GM23338 (cell line): ENCODE data around the gene SWT1. TPM values are rescaled to one million over a fixed set of nuclear protein-coding genes. Genes with fewer than 3 reads are reported as not detected.

Experiments used
- ATAC-seq: fragments of 200-7000 bp; cut with Tn5 transposase; 3 replicates; pipeline ENCODE4 v1.9.1; 2020
- DNase-seq: peaks from one replicate; pipeline ENCODE4 v3.0.0-alpha.2; 2015; ENCODE audit warnings: low spot score
- H2AFZ ChIP-seq: fragments of 200-600 bp; sonication (generic); 2 replicates; pipeline ENCODE4 v1.8.0; 2016; ENCODE audit warnings: antibody characterized with exemption, mild to moderate bottlenecking, moderate library complexity
- H3F3A ChIP-seq: fragments of 200-600 bp; sonication (generic); replicated peaks from 2 replicates; pipeline ENCODE4 v1.8.0; 2017; ENCODE audit warnings: antibody characterized with exemption, mixed run types, low read depth
- H3K27ac ChIP-seq: fragments of 200-600 bp; sonication (generic); 2 replicates; pipeline ENCODE4 v1.6.1; 2016; ENCODE audit warnings: low read depth
- H3K27me3 ChIP-seq: fragments of 200-600 bp; sonication (generic); 2 replicates; pipeline ENCODE4 v1.8.0; 2016; ENCODE audit warnings: mild to moderate bottlenecking, mixed run types, moderate library complexity; ENCODE audit not compliant: insufficient read depth
- H3K36me3 ChIP-seq: fragments of 200-600 bp; sonication (generic); 2 replicates; pipeline ENCODE4 v1.8.0; 2016; ENCODE audit warnings: mild to moderate bottlenecking; ENCODE audit not compliant: insufficient read depth
- H3K4me1 ChIP-seq: fragments of 200-600 bp; sonication (generic); 2 replicates; pipeline ENCODE4 v1.8.0; 2016; ENCODE audit warnings: mild to moderate bottlenecking, moderate library complexity; ENCODE audit not compliant: insufficient read depth
- H3K4me2 ChIP-seq: fragments of 200-600 bp; sonication (generic); 2 replicates; pipeline ENCODE4 v1.7.1; 2017; ENCODE audit warnings: mixed run types
- H3K4me3 ChIP-seq: fragments of 200-600 bp; sonication (generic); 2 replicates; pipeline ENCODE4 v1.6.1; 2016; ENCODE audit warnings: mixed run types
- H3K79me2 ChIP-seq: fragments of 200-600 bp; sonication (generic); replicated peaks from 2 replicates; pipeline ENCODE4 v1.8.0; 2017; ENCODE audit warnings: mild to moderate bottlenecking; ENCODE audit not compliant: insufficient read depth
- H3K9me2 ChIP-seq: fragments of 200-600 bp; sonication (generic); 2 replicates; pipeline ENCODE4 v1.8.0; 2017; ENCODE audit not compliant: insufficient read depth
- H4K20me1 ChIP-seq: fragments of 200-600 bp; sonication (generic); replicated peaks from 2 replicates; pipeline ENCODE4 v1.8.0; 2017; ENCODE audit warnings: mild to moderate bottlenecking; ENCODE audit not compliant: insufficient read depth
- H3K27ac Mint-ChIP-seq: 2 replicates; pipeline ENCODE4 v1.8.0; 2020; ENCODE audit warnings: inconsistent platforms, mild to moderate bottlenecking, moderate library complexity, mixed read lengths
- H3K27me3 Mint-ChIP-seq: 3 replicates; pipeline ENCODE4 v1.8.0; 2022; ENCODE audit warnings: low read depth, mild to moderate bottlenecking, moderate library complexity, mixed read lengths, inconsistent platforms; ENCODE audit not compliant: insufficient read depth, poor library complexity
- H3K36me3 Mint-ChIP-seq: 3 replicates; pipeline ENCODE4 v1.8.0; 2021; ENCODE audit warnings: low read depth, mild to moderate bottlenecking, inconsistent platforms, moderate library complexity, mixed read lengths
- H3K4me1 Mint-ChIP-seq: 3 replicates; pipeline ENCODE4 v1.8.0; 2020; ENCODE audit warnings: mild to moderate bottlenecking, inconsistent platforms, mixed read lengths
- H3K4me3 Mint-ChIP-seq: 3 replicates; pipeline ENCODE4 v1.8.0; 2021; ENCODE audit warnings: moderate library complexity, mild to moderate bottlenecking, inconsistent platforms, mixed read lengths
- H3K9me3 Mint-ChIP-seq: 3 replicates; pipeline ENCODE4 v1.8.0; 2020; ENCODE audit warnings: moderate library complexity, mild to moderate bottlenecking, inconsistent platforms, mixed read lengths
- CREB1 ChIP-seq: fragments of 250-450 bp; sonication (Bioruptor Pico); IDR thresholded peaks from 2 replicates; pipeline ENCODE4 v1.5.0; 2020; ENCODE audit warnings: low read depth, mild to moderate bottlenecking, moderate library complexity
- CTCF ChIP-seq, 2 experiments: fragments of 200-600 bp in 1 of 2; sonication (generic) in 1 of 2; conservative IDR thresholded peaks; 2 replicates each; pipeline versions ENCODE4 v1.5.1 to v1.6.1; 2016 to 2017; ENCODE audit warnings: antibody characterized with exemption in 2 of 2, low read depth in 2 of 2, mild to moderate bottlenecking in 2 of 2, moderate library complexity in 1 of 2
- ETS1 ChIP-seq: IDR thresholded peaks from 2 replicates; pipeline ENCODE4 v1.6.1; 2016; ENCODE audit warnings: antibody characterized with exemption
- EZH2 ChIP-seq: fragments of 200-600 bp; sonication (generic); IDR thresholded peaks from one replicate; pipeline ENCODE4 v1.8.0; 2017; ENCODE audit warnings: antibody characterized with exemption, mild to moderate bottlenecking, low read depth; ENCODE audit not compliant: unreplicated experiment
- EZH2phosphoT487 ChIP-seq: fragments of 200-600 bp; sonication (generic); IDR thresholded peaks from one replicate; pipeline ENCODE4 v1.8.1; 2018; ENCODE audit warnings: antibody characterized with exemption; ENCODE audit not compliant: unreplicated experiment
- NANOG ChIP-seq: IDR thresholded peaks from 2 replicates; pipeline ENCODE4 v1.6.1; 2016; ENCODE audit warnings: antibody characterized with exemption, borderline replicate concordance
- POLR2AphosphoS5 ChIP-seq: IDR thresholded peaks from 2 replicates; pipeline ENCODE4 v1.6.1; 2016; ENCODE audit warnings: antibody characterized with exemption, low read depth
- REST ChIP-seq: IDR thresholded peaks from one replicate; pipeline ENCODE4 v1.6.1; 2018; ENCODE audit warnings: antibody characterized with exemption; ENCODE audit not compliant: unreplicated experiment
- STAT1 ChIP-seq: IDR thresholded peaks from one replicate; pipeline ENCODE4 v1.6.1; 2016; ENCODE audit warnings: antibody characterized with exemption; ENCODE audit not compliant: unreplicated experiment
- ZNF114 ChIP-seq: fragments of 250-450 bp; sonication (Bioruptor Pico); IDR thresholded peaks from 2 replicates; pipeline ENCODE4 v1.5.0; 2020; ENCODE audit warnings: mild to moderate bottlenecking, moderate library complexity
- ZNF462 ChIP-seq: fragments of 250-450 bp; sonication (Bioruptor Pico); IDR thresholded peaks from 2 replicates; pipeline ENCODE4 v1.5.0; 2020; ENCODE audit warnings: mild to moderate bottlenecking, moderate library complexity
- polyA plus RNA-seq: library from polyadenylated mRNA; unstranded; fragments of >200 nt; fragmentation: Nextera tagmentation; extraction: Ambion mirVana; gene quantifications from 2 replicates; pipeline ENCODE4 v1.2.1, GENCODE V29; 2016
- total RNA-seq: library from RNA; depleted of rRNA; stranded (reverse); fragments of >200 nt; shearing (Covaris generic); gene quantifications from 2 replicates; pipeline ENCODE4 v1.2.3, GENCODE V29; 2014

Gene SWT1
- total and polyA plus RNA-seq, 2 experiments from 2014 or later = 3.6 to 5.7 TPM

- no peak for TF ChIP-seq EZH2phosphoT487
- no peak for TF ChIP-seq ZNF114 (CRISPR knock-in tag)
- TF ChIP-seq EZH2 = no peak
- no peak for TF ChIP-seq STAT1
- TF ChIP-seq POLR2AphosphoS5 = no peak
- TF ChIP-seq ETS1 = no peak
Measured at GRCh38 chr1:185293967-185294542, 137.1 kb downstream of the SWT1 start (continued).

GRCh38 chr1:185295091-185295490 lies 138.1 kb downstream of the SWT1 start:
- no peak for ATAC-seq
- TF ChIP-seq CTCF (conservative IDR thresholded peaks at IDR 0.05; ENCODE audit: low read depth in 2 of 2) = no peak
- TF ChIP-seq CREB1 (CRISPR knock-in tag) = no peak
- TF ChIP-seq STAT1 = no peak
- no peak for TF ChIP-seq ZNF462
- no peak for TF ChIP-seq REST
- no peak for TF ChIP-seq NANOG
- no peak for TF ChIP-seq EZH2phosphoT487
- no peak for TF ChIP-seq POLR2AphosphoS5
- TF ChIP-seq ZNF114 (CRISPR knock-in tag) = no peak

More at GRCh38 chr1:185295091-185295490, 138.1 kb downstream of the SWT1 start:
- Histone ChIP-seq H3F3A (0 out of 2 replicates have a peak, but pooled peaks cover 6% of the 10 kb centered on the region), H3K9me2 (no peaks in the 10 kb centered on the region), H3K27ac (no peak overlapping the region), H4K20me1 (0 out of 2 replicates have a peak, but pooled peaks cover 3% of the 10 kb centered on the region), H3K79me2 (no peaks in the 10 kb centered on the region), H2AFZ (no peak overlapping the region), H3K36me3 (peaks cover 41% of the 10 kb centered on the region), H3K27me3 (no peaks in the 10 kb centered on the region), H3K4me2 (no peak overlapping the region), H3K4me1 (no peaks in the 10 kb centered on the region), H3K4me3 (no peak overlapping the region)
- H3K4me1 Mint-ChIP-seq = no peaks in the 10 kb centered on the region
- peaks cover 4% of the 10 kb centered on the region for H3K27me3 Mint-ChIP-seq
- no peak for DNase-seq
- H3K36me3 Mint-ChIP-seq = peaks cover 51% of the 10 kb centered on the region
- H3K27ac Mint-ChIP-seq = no peak overlapping the region
- H3K4me3 Mint-ChIP-seq = no peak overlapping the region
- H3K9me3 Mint-ChIP-seq = no peaks in the 10 kb centered on the region
